Ovary (tissue), 3 donors: Measurements from ENCODE around the gene SRSF9.
"Not testable (repeated sequence)": the region's sequence is repeated elsewhere in the genome, so short reads cannot be mapped to it uniquely, and the experiment has no call there.

Experiments
- EP300 ChIP-seq: sonication (generic); formaldehyde crosslinking; IDR thresholded peaks from one replicate; pipeline ENCODE4 v1.6.1; 2017; ENCODE audit warnings: antibody characterized with exemption
- POLR2A ChIP-seq: fragments of 450-650 bp; IDR thresholded peaks from one replicate; pipeline ENCODE4 v1.6.1; 2017; ENCODE audit warnings: antibody characterized with exemption, mild to moderate bottlenecking, moderate library complexity
- TF ChIP-seq, protein P1 (sequence below), 3 donors: fragments of 450-650 bp in 2 of 3; fragments of 200-600 bp in 1 of 3; IDR thresholded peaks; one replicate each; pipeline versions ENCODE4 v1.5.1 to v1.8.0; 2016 to 2022; ENCODE audit warnings: antibody characterized with exemption in 3 of 3, mild to moderate bottlenecking in 1 of 3
- donor health status: DM: no; HTN: no; CAD: no.

DNA sequence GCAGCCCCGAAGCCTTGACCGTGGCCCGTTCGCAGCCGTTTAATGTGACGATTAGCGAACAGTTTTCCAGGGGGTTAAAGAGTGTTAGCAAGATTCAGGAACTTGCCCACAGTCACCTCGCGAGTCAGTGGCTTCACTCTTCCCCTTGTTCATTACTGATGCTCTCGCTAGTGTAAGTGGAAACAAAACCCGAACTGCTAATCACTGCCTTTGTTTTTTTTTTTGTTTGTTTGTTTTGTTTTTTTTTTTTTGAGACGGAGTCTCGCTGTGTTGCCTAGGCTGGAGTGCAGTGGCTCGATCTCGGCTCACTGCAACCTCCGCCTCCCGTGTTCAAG lies 22.7 kb downstream of the SRSF9 start:
- TF ChIP-seq, protein P1, sequence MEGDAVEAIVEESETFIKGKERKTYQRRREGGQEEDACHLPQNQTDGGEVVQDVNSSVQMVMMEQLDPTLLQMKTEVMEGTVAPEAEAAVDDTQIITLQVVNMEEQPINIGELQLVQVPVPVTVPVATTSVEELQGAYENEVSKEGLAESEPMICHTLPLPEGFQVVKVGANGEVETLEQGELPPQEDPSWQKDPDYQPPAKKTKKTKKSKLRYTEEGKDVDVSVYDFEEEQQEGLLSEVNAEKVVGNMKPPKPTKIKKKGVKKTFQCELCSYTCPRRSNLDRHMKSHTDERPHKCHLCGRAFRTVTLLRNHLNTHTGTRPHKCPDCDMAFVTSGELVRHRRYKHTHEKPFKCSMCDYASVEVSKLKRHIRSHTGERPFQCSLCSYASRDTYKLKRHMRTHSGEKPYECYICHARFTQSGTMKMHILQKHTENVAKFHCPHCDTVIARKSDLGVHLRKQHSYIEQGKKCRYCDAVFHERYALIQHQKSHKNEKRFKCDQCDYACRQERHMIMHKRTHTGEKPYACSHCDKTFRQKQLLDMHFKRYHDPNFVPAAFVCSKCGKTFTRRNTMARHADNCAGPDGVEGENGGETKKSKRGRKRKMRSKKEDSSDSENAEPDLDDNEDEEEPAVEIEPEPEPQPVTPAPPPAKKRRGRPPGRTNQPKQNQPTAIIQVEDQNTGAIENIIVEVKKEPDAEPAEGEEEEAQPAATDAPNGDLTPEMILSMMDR (IDR thresholded peaks at IDR 0.05): not testable (repeated sequence)
- not testable (repeated sequence) for TF ChIP-seq EP300, POLR2A
